GM12872 (cell line): ENCODE measurements around the gene WDFY2.

ENCODE experiments used
- TF ChIP-seq, protein P1 (sequence below): IDR thresholded peaks from 3 replicates; pipeline ENCODE4 v1.5.1; 2011; ENCODE audit warnings: low read depth, mild to moderate bottlenecking, low read length, moderate library complexity; ENCODE audit not compliant: insufficient read depth

WDFY2 gene

GRCh38 chr13:51588406-51588949, 4.2 kb downstream of the WDFY2 start:
- TF ChIP-seq, protein P1, sequence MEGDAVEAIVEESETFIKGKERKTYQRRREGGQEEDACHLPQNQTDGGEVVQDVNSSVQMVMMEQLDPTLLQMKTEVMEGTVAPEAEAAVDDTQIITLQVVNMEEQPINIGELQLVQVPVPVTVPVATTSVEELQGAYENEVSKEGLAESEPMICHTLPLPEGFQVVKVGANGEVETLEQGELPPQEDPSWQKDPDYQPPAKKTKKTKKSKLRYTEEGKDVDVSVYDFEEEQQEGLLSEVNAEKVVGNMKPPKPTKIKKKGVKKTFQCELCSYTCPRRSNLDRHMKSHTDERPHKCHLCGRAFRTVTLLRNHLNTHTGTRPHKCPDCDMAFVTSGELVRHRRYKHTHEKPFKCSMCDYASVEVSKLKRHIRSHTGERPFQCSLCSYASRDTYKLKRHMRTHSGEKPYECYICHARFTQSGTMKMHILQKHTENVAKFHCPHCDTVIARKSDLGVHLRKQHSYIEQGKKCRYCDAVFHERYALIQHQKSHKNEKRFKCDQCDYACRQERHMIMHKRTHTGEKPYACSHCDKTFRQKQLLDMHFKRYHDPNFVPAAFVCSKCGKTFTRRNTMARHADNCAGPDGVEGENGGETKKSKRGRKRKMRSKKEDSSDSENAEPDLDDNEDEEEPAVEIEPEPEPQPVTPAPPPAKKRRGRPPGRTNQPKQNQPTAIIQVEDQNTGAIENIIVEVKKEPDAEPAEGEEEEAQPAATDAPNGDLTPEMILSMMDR, result no peak

GRCh38 chr13:51589793-51590192, 5.5 kb downstream of the WDFY2 start:
- TF ChIP-seq, protein P1, result no peak

GRCh38 chr13:51590231-51590970, 6.1 kb downstream of the WDFY2 start:
- TF ChIP-seq, protein P1, result no peak

DNA sequence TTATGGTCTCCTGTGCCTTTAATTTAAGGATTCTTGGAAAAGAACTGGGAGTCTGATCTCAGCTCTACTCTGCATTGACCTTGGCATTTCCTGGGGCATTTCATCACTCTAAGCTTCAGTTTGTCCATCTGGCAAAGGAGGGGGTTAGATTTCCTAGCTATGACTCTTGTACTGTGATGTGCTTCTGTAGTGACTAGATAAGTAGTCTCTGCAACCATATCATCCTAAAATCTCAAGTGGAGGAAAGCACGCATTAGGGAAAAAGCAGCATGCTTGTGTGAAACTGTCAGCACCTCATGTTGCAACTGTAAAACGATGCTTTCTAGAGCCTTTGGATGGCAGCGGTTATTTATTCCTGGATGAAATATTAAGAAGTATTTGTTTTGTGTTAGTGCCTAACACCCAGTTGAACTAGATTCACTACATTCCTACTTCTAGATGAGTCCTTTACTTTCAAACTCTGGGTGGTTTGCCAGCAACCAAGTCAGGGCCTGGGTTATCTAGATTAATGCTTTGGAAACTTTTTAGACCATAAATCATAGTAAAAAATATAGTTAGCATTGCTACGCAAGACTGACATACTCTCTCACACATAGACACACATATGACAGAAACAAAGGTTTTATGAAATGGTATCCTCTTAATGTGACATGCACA, 6.8 kb downstream of the WDFY2 start:
- TF ChIP-seq, protein P1, result no peak

DNA sequence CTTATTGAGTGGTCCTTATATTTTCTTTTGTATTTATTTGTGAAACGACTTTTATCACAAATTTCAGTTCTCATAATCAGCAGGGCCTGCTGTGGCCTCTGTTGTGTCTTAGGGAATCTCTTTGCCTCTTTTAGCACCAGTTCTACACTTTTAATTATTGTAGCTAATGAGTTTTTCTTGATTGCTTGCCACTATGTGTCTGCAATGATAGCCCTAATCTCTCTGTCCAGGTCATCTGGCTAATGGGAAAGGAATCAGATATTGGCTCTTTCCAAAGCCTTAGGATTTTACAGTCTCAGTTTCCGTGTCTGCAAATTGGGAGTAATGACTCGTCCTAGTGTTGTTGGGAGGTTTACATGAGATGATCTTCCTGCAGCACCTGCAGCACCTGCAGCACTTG, 10.2 kb downstream of the WDFY2 start:
- TF ChIP-seq, protein P1, result no peak

DNA sequence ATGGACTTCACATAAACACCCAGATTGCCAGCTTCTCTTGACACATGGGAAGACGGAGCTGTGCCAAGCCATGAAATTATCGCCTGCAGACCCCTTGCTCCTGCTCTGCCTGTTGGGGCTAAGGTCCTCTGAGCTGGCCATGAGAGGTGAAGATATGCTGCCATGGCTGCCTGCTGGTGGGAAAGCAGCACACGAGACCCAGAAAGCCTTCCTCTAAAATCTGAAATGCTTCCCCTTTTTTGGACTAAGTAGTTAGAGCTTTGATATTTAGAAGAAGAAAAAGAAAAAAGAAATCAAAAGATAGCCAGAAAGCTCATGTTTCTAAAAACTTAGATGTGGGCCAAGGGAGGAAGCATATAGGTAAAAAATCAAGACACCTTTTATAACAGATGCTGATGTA, 11.2 kb downstream of the WDFY2 start:
- TF ChIP-seq, protein P1, result no peak

GRCh38 chr13:51596541-51596940, 12.3 kb downstream of the WDFY2 start:
- TF ChIP-seq, protein P1, result no peak
